Lower leg skin (tissue), 4 donors: Measurements from ENCODE around the gene PNPLA6. TPM values are rescaled to one million over a fixed set of nuclear protein-coding genes. Genes with fewer than 3 reads are reported as not detected.

Experiments
- DNase-seq, 2 donors: peaks; one replicate each; pipeline ENCODE4 v3.0.0-alpha.2; 2019; ENCODE audit warnings: low spot score in 2 of 2
- H3K4me3 ChIP-seq: fragments of 200-600 bp; sonication (generic); 2 replicates; pipeline ENCODE4 v1.5.1; 2017; ENCODE audit warnings: mild to moderate bottlenecking, low read depth; ENCODE audit not compliant: poor library complexity, severe bottlenecking
- CTCF ChIP-seq, 3 donors: fragments of 450-650 bp; IDR thresholded peaks; one replicate each; pipeline ENCODE4 v1.5.1; 2016; ENCODE audit warnings: antibody characterized with exemption in 3 of 3, mild to moderate bottlenecking in 3 of 3, moderate library complexity in 2 of 3
- POLR2A ChIP-seq, 2 donors: fragments of 450-650 bp; IDR thresholded peaks; one replicate each; pipeline ENCODE4 v1.6.1; 2016 to 2017; ENCODE audit warnings: antibody characterized with exemption in 2 of 2, mild to moderate bottlenecking in 1 of 2, moderate library complexity in 1 of 2
- WGBS, 2 donors: methylation state at CpG; one replicate each; pipeline ENCODE4 v1.1.5; 2018; 5-methylcytosine and 5-hydroxymethylcytosine counted together
- intact Hi-C: fragments of 100-400 bp; cut with DNase I; formaldehyde crosslinking; loops from one replicate; pipeline ENCODE4 v1.15.0; 2023; ENCODE audit warnings: low total_unique reads
- total RNA-seq, 4 donors: library from RNA; depleted of rRNA; stranded (reverse); fragments of >200 nt; gene quantifications; one replicate each; pipeline ENCODE4 v1.1.0, GENCODE V29; 2016

The PNPLA6 gene
- total RNA-seq, 4 donors from 2014 or later: 58.3 to 89.8 (median 71.0) TPM

GRCh38 chr19:7544626-7545025, 9.1 kb downstream of the PNPLA6 start:
- H3K4me3 ChIP-seq: no peak overlapping the region
- TF ChIP-seq POLR2A (IDR thresholded peaks at IDR 0.05) (no peak), CTCF (IDR thresholded peaks at IDR 0.05) (no peak)
- DNase-seq: no peak
- 71 to 92% methylated on average over 3 of the region's 3 CpGs for WGBS, 2 donors
- intact Hi-C loops: no loop called here

GRCh38 chr19:7545300-7545699, 9.8 kb downstream of the PNPLA6 start:
- intact Hi-C loops: no loop called here
- no peak for TF ChIP-seq CTCF (IDR thresholded peaks at IDR 0.05)
- no peak for TF ChIP-seq POLR2A (IDR thresholded peaks at IDR 0.05)
- 85 to 95% methylated on average over 8 of the region's 8 CpGs for WGBS, 2 donors
- no peak for DNase-seq
- no peak overlapping the region for H3K4me3 ChIP-seq

GRCh38 chr19:7545904-7546303, 10.4 kb downstream of the PNPLA6 start:
- no peak overlapping the region for H3K4me3 ChIP-seq
- WGBS, 2 donors: 65 to 73% methylated on average over 1 of the region's 1 CpG
- TF ChIP-seq CTCF (IDR thresholded peaks at IDR 0.05) (no peak), POLR2A (IDR thresholded peaks at IDR 0.05) (no peak)
- intact Hi-C loops: no loop called here
- no peak for DNase-seq

- intact Hi-C loops: no loop called here
- 67 to 73% methylated on average over 3 of the region's 3 CpGs for WGBS, 2 donors
- DNase-seq: no peak
- TF ChIP-seq POLR2A (IDR thresholded peaks at IDR 0.05): no peak
- TF ChIP-seq CTCF (IDR thresholded peaks at IDR 0.05): no peak
- no peak overlapping the region for H3K4me3 ChIP-seq
Measured at GRCh38 chr19:7547159-7547558, 11.6 kb downstream of the PNPLA6 start.

GRCh38 chr19:7549429-7550148, 14.1 kb downstream of the PNPLA6 start:
- no peak for TF ChIP-seq CTCF (IDR thresholded peaks at IDR 0.05)
- no peak for TF ChIP-seq POLR2A (IDR thresholded peaks at IDR 0.05)
- intact Hi-C loops: no loop called here
- no peak for DNase-seq
- H3K4me3 ChIP-seq: no peak overlapping the region
- WGBS, 2 donors: 91 to 94% methylated on average over 36 of the region's 36 CpGs
